CD4-positive, alpha-beta T cell treated with Interferon alpha-2 for 1 hour (primary cell): ENCODE measurements around the gene MPRIP.
A peak's percentile ranks its signal among the peaks of the same experiment; 100 is the strongest.

ENCODE experiments used
- DNase-seq, 2 donors: peaks; one replicate each; pipeline ENCODE4 v3.0.0-alpha.2; 2020 to 2022

Gene MPRIP

GRCh38 chr17:17221329-17221728 is 179.1 kb downstream of the MPRIP start:
- no peak for DNase-seq

- no peak for DNase-seq
Observed at GRCh38 chr17:17223736-17224135, 181.5 kb downstream of the MPRIP start.

- DNase-seq = no peak
Observed at GRCh38 chr17:17224137-17224536, 181.9 kb downstream of the MPRIP start.

GRCh38 chr17:17225901-17226300 is 183.6 kb downstream of the MPRIP start:
- DNase-seq = no peak

GRCh38 chr17:17226451-17227265 is 184.4 kb downstream of the MPRIP start:
- DNase-seq = no peak

GRCh38 chr17:17227608-17228520 is 185.6 kb downstream of the MPRIP start:
- DNase-seq = no peak

GRCh38 chr17:17228521-17229279 is 186.4 kb downstream of the MPRIP start:
- DNase-seq = no peak

- no peak for DNase-seq
Observed at GRCh38 chr17:17229416-17230384, 187.4 kb downstream of the MPRIP start.

GRCh38 chr17:17231621-17232302 is 189.5 kb downstream of the MPRIP start:
- DNase-seq = no peak

GRCh38 chr17:17232303-17232621 is 190.0 kb downstream of the MPRIP start:
- no peak for DNase-seq

- no peak for DNase-seq
Observed at GRCh38 chr17:17235212-17236174, 193.2 kb downstream of the MPRIP start.

GRCh38 chr17:17236295-17237025 is 194.2 kb downstream of the MPRIP start:
- DNase-seq = no peak

GRCh38 chr17:17237026-17237799 is 195.0 kb downstream of the MPRIP start, which contains the start of gene FLCN:
FLCN (minus strand) TSS chr17:17237168; CDS start chr17:17228137, 9,031 bp downstream.
- DNase-seq = peak; percentile 88 to 90

- DNase-seq = no peak
Observed at GRCh38 chr17:17239832-17240231, 197.6 kb downstream of the MPRIP start.

GRCh38 chr17:17241656-17242055 is 199.4 kb downstream of the MPRIP start:
- no peak for DNase-seq

GRCh38 chr17:17242246-17242645 is 200.0 kb downstream of the MPRIP start:
- DNase-seq = no peak
